ENCODE results near the gene VPS37B. TPM values are rescaled to one million over a fixed set of nuclear protein-coding genes. Genes with fewer than 3 reads are reported as not detected.
A peak's percentile ranks its signal among the peaks of the same experiment; 100 is the strongest.

The VPS37B gene
- total RNA-seq, 3 donors from 2014 or later, result 15.4 to 37.8 (median 34.4) TPM

DNA sequence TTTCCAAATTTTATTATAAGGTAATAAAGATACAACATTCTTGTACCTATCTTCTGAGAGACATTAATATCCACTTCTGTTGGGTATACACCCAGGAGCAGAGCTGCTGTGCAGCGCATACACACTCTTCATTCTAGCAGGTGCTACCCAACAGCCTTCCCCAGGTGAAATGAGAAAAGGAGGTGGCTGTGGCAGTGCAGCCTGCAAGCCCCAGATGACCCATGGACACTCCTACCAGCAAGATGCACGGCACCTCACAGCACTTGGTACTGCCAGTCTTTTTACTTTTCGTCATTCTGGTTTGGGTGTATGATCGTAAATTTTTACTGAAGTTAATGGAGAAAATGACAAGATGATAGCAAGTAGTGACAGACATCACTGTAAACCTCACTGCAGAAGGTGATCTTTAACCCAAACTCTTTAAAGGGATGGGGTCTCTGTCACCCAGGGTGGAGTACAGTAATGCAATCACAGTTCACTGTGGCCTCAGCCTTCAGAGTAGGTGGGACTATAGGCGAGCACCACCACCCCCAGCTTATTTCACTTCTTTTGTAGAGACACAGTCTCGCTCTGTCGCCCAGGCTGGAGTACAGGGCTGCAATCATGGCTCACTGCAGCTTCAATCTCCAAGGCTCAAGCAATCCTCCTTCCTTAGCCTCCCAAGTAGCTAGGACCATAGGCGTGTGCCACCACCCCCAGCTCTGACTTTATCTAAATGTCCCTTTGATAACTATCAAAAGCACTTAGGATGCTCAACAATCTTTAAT, 26.5 kb downstream of the VPS37B start:
- Histone ChIP-seq H3K4me3 (no peak overlapping the region), H3K4me1 (peaks cover 8 to 21% of the 10 kb centered on the region in 2 donors), H3K9me3 (no peaks in the 10 kb centered on the region), H3K27ac (peak overlapping the region in 1 of 2 donors; percentile 12), H3K27me3 (no peaks in the 10 kb centered on the region), H3K36me3 (no peaks in the 10 kb centered on the region)
- TF ChIP-seq POLR2AphosphoS5 (IDR thresholded peaks at IDR 0.05) (no peak), POLR2A (IDR thresholded peaks at IDR 0.05) (no peak)
- TF ChIP-seq, protein P1, sequence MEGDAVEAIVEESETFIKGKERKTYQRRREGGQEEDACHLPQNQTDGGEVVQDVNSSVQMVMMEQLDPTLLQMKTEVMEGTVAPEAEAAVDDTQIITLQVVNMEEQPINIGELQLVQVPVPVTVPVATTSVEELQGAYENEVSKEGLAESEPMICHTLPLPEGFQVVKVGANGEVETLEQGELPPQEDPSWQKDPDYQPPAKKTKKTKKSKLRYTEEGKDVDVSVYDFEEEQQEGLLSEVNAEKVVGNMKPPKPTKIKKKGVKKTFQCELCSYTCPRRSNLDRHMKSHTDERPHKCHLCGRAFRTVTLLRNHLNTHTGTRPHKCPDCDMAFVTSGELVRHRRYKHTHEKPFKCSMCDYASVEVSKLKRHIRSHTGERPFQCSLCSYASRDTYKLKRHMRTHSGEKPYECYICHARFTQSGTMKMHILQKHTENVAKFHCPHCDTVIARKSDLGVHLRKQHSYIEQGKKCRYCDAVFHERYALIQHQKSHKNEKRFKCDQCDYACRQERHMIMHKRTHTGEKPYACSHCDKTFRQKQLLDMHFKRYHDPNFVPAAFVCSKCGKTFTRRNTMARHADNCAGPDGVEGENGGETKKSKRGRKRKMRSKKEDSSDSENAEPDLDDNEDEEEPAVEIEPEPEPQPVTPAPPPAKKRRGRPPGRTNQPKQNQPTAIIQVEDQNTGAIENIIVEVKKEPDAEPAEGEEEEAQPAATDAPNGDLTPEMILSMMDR (IDR thresholded peaks at IDR 0.05), result no peak
- no peak for DNase-seq (ENCODE audit: low spot score in 2 of 2)
- intact Hi-C loops (cut with DNase I; ENCODE audit: low total_unique reads), result no loop called here

GRCh38 chr12:122868471-122869177, 27.3 kb downstream of the VPS37B start:
- Histone ChIP-seq H3K4me3 (no peak overlapping the region), H3K36me3 (no peaks in the 10 kb centered on the region), H3K27ac (peak overlapping the region; percentile 59 to 70), H3K4me1 (peaks cover 8 to 22% of the 10 kb centered on the region in 2 donors), H3K27me3 (no peaks in the 10 kb centered on the region), H3K9me3 (no peaks in the 10 kb centered on the region)
- peak in 1 of 2 donors; percentile 41 for DNase-seq (ENCODE audit: low spot score in 2 of 2)
- TF ChIP-seq, protein P1 (IDR thresholded peaks at IDR 0.05), result no peak
- TF ChIP-seq POLR2AphosphoS5 (IDR thresholded peaks at IDR 0.05) (no peak), POLR2A (IDR thresholded peaks at IDR 0.05) (no peak)
- intact Hi-C loops (cut with DNase I; ENCODE audit: low total_unique reads), result no loop called here

GRCh38 chr12:122867691-122868461, 28.0 kb downstream of the VPS37B start:
- Histone ChIP-seq H3K4me1 (peaks cover 12 to 22% of the 10 kb centered on the region in 2 donors), H3K36me3 (no peaks in the 10 kb centered on the region), H3K9me3 (no peaks in the 10 kb centered on the region), H3K4me3 (no peak overlapping the region), H3K27ac (peak overlapping the region; percentile 59 to 70), H3K27me3 (no peaks in the 10 kb centered on the region)
- intact Hi-C loops (cut with DNase I; ENCODE audit: low total_unique reads), result no loop called here
- DNase-seq (ENCODE audit: low spot score in 2 of 2), result peak in 1 of 2 donors; percentile 49
- peak in 1 of 3 donors; percentile 38 for TF ChIP-seq POLR2AphosphoS5 (IDR thresholded peaks at IDR 0.05)
- TF ChIP-seq, protein P1 (IDR thresholded peaks at IDR 0.05), result no peak
- no peak for TF ChIP-seq POLR2A (IDR thresholded peaks at IDR 0.05)

- TF ChIP-seq POLR2AphosphoS5 (IDR thresholded peaks at IDR 0.05), result no peak
- no peak for TF ChIP-seq POLR2A (IDR thresholded peaks at IDR 0.05)
- TF ChIP-seq, protein P1 (IDR thresholded peaks at IDR 0.05), result no peak
- no peaks in the 10 kb centered on the region for H3K9me3 ChIP-seq
- H3K27ac ChIP-seq, result peak overlapping the region; percentile 59 to 70
- DNase-seq (ENCODE audit: low spot score in 2 of 2), result peak in 1 of 2 donors; percentile 50
- no peaks in the 10 kb centered on the region for H3K27me3 ChIP-seq
- H3K36me3 ChIP-seq, result no peaks in the 10 kb centered on the region
- intact Hi-C loops (cut with DNase I; ENCODE audit: low total_unique reads), result no loop called here
- H3K4me1 ChIP-seq, result peaks cover 9 to 19% of the 10 kb centered on the region in 2 donors
- H3K4me3 ChIP-seq, result no peak overlapping the region
These were observed 28.8 kb downstream of the VPS37B start for GRCh38 chr12:122866950-122867607.

All from breast epithelium (tissue), 4 donors.